ENCODE results near the gene FAXC.
A peak's percentile ranks its signal among the peaks of the same experiment; 100 is the strongest.

FAXC gene

GRCh38 chr6:99349171-99350141 lies at the start of gene FAXC:
Gene FAXC (minus strand): TSS chr6:99349674. CDS start chr6:99349372, 302 bp downstream.
- no peaks in the 10 kb centered on the region for H3K27me3 ChIP-seq (replicated peaks; ENCODE audit: insufficient read depth, low read length)
- peak within 1 kb of the TSS; percentile 94 for H3K4me2 ChIP-seq (ENCODE audit: low read depth, low read length)
- H3K9me2 ChIP-seq (replicated peaks; ENCODE audit: insufficient read depth, low read length): no peaks in the 10 kb centered on the region
- peak within 1 kb of the TSS; percentile 70 for H2AFZ ChIP-seq (ENCODE audit: low read length)
- peak within 1 kb of the TSS; percentile 73 for H3K4me3 ChIP-seq (ENCODE audit: low read length)
- H3K36me3 ChIP-seq (replicated peaks; ENCODE audit: insufficient read depth, low read length): no peaks in the 10 kb centered on the region
- H4K20me1 ChIP-seq (ENCODE audit: insufficient read depth, low read length): no peaks in the 10 kb centered on the region
- peak within 1 kb of the TSS; percentile 34; the same call in 1 of the 2 replicates for H3K9ac ChIP-seq (ENCODE audit: low read length)
- H3F3A ChIP-seq (ENCODE audit: insufficient read depth, low read length): peaks cover 6% of the 10 kb centered on the region; the same call in 1 of the 2 replicates
- H3K27ac ChIP-seq (ENCODE audit: low read length): no peak within 1 kb of the TSS
- no peaks in the 10 kb centered on the region for H3K9me3 ChIP-seq (replicated peaks; ENCODE audit: insufficient read depth, low read length)
- TF ChIP-seq EZH2phosphoT487 (IDR thresholded peaks at IDR 0.05; ENCODE audit: low read length) (no peak), EZH2 (optimal IDR thresholded peaks at IDR 0.05; ENCODE audit: low read depth, low read length) (no peak)
- TF ChIP-seq, protein P1, sequence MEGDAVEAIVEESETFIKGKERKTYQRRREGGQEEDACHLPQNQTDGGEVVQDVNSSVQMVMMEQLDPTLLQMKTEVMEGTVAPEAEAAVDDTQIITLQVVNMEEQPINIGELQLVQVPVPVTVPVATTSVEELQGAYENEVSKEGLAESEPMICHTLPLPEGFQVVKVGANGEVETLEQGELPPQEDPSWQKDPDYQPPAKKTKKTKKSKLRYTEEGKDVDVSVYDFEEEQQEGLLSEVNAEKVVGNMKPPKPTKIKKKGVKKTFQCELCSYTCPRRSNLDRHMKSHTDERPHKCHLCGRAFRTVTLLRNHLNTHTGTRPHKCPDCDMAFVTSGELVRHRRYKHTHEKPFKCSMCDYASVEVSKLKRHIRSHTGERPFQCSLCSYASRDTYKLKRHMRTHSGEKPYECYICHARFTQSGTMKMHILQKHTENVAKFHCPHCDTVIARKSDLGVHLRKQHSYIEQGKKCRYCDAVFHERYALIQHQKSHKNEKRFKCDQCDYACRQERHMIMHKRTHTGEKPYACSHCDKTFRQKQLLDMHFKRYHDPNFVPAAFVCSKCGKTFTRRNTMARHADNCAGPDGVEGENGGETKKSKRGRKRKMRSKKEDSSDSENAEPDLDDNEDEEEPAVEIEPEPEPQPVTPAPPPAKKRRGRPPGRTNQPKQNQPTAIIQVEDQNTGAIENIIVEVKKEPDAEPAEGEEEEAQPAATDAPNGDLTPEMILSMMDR (IDR thresholded peaks at IDR 0.05; ENCODE audit: low read length): peak; percentile 32
- peak; percentile 43 for DNase-seq
- no peaks in the 10 kb centered on the region for H3K79me2 ChIP-seq (ENCODE audit: low read length)
- no peaks in the 10 kb centered on the region for H3K4me1 ChIP-seq (ENCODE audit: low read length)

DNA sequence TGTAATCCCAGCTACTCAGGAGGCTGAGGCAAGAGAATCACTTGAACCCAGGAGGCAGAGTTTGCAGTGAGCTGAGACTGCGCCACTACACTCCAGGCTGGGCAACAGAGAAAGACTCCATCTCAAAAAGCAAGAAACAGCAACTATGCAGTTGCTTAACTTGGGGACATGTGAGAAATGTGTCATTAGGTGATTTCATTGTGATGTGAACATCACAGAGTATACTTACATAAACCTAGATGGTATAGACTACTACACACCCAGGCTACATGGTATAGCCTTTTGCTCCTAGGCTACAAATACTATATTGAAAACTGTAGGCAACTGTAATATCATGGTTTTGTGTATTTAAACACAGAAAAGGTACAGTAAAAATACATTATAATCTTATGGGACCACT lies 47.8 kb upstream of the FAXC start:
- Histone ChIP-seq H3K36me3 (replicated peaks; ENCODE audit: insufficient read depth, low read length) (no peaks in the 10 kb centered on the region; the same call in 1 of the 2 replicates), H3K4me3 (ENCODE audit: low read length) (no peak overlapping the region), H3K4me2 (ENCODE audit: low read depth, low read length) (no peak overlapping the region), H3K9ac (ENCODE audit: low read length) (no peak overlapping the region), H3K9me3 (replicated peaks; ENCODE audit: insufficient read depth, low read length) (no peaks in the 10 kb centered on the region), H3K27ac (ENCODE audit: low read length) (no peak overlapping the region), H4K20me1 (ENCODE audit: insufficient read depth, low read length) (no peaks in the 10 kb centered on the region), H3K9me2 (replicated peaks; ENCODE audit: insufficient read depth, low read length) (no peaks in the 10 kb centered on the region), H3K4me1 (ENCODE audit: low read length) (no peaks in the 10 kb centered on the region), H3F3A (ENCODE audit: insufficient read depth, low read length) (peaks cover 13% of the 10 kb centered on the region; the same call in 1 of the 2 replicates), H3K79me2 (ENCODE audit: low read length) (no peaks in the 10 kb centered on the region), H3K27me3 (replicated peaks; ENCODE audit: insufficient read depth, low read length) (no peaks in the 10 kb centered on the region), H2AFZ (ENCODE audit: low read length) (no peak overlapping the region)
- DNase-seq: no peak
- TF ChIP-seq EZH2 (optimal IDR thresholded peaks at IDR 0.05; ENCODE audit: low read depth, low read length) (no peak), EZH2phosphoT487 (IDR thresholded peaks at IDR 0.05; ENCODE audit: low read length) (no peak)
- TF ChIP-seq, protein P1 (IDR thresholded peaks at IDR 0.05; ENCODE audit: low read length): no peak

GRCh38 chr6:99393698-99394531 lies 44.4 kb upstream of the FAXC start, which contains the start of gene COQ3:
Gene COQ3 (minus strand): TSS chr6:99394195. CDS start chr6:99394179, 16 bp downstream.
- Histone ChIP-seq H3K9me2 (replicated peaks; ENCODE audit: insufficient read depth, low read length) (no peaks in the 10 kb centered on the region), H3K27me3 (replicated peaks; ENCODE audit: insufficient read depth, low read length) (no peaks in the 10 kb centered on the region), H3F3A (ENCODE audit: insufficient read depth, low read length) (peaks cover 13% of the 10 kb centered on the region; the same call in 1 of the 2 replicates), H2AFZ (ENCODE audit: low read length) (peak within 1 kb of the TSS; percentile 79), H3K9me3 (replicated peaks; ENCODE audit: insufficient read depth, low read length) (no peaks in the 10 kb centered on the region), H4K20me1 (ENCODE audit: insufficient read depth, low read length) (no peaks in the 10 kb centered on the region), H3K79me2 (ENCODE audit: low read length) (no peaks in the 10 kb centered on the region), H3K9ac (ENCODE audit: low read length) (peak within 1 kb of the TSS; percentile 72), H3K36me3 (replicated peaks; ENCODE audit: insufficient read depth, low read length) (no peaks in the 10 kb centered on the region), H3K4me3 (ENCODE audit: low read length) (peak within 1 kb of the TSS; percentile 82), H3K4me1 (ENCODE audit: low read length) (no peaks in the 10 kb centered on the region), H3K4me2 (ENCODE audit: low read depth, low read length) (peak within 1 kb of the TSS; percentile 65), H3K27ac (ENCODE audit: low read length) (peak within 1 kb of the TSS; percentile 68; the same call in 1 of the 2 replicates)
- DNase-seq: peak; percentile 52
- TF ChIP-seq EZH2phosphoT487 (IDR thresholded peaks at IDR 0.05; ENCODE audit: low read length) (no peak), EZH2 (optimal IDR thresholded peaks at IDR 0.05; ENCODE audit: low read depth, low read length) (no peak)
- TF ChIP-seq, protein P1 (IDR thresholded peaks at IDR 0.05; ENCODE audit: low read length): no peak
